Activated CD4-positive, alpha-beta T cell treated with anti-CD3 and anti-CD28 coated beads for 24 hours (primary cell): Measurements from ENCODE around the gene CDH4.

Source experiments
- DNase-seq, 2 donors: peaks; one replicate each; pipeline ENCODE4 v3.0.0-alpha.2; 2020; ENCODE audit warnings: low read depth in 2 of 2

The CDH4 gene

GRCh38 chr20:61875221-61875885 is 623.3 kb downstream of the CDH4 start:
- DNase-seq = no peak

- no peak for DNase-seq
These were observed 623.9 kb downstream of the CDH4 start for GRCh38 chr20:61875996-61876395.

DNA sequence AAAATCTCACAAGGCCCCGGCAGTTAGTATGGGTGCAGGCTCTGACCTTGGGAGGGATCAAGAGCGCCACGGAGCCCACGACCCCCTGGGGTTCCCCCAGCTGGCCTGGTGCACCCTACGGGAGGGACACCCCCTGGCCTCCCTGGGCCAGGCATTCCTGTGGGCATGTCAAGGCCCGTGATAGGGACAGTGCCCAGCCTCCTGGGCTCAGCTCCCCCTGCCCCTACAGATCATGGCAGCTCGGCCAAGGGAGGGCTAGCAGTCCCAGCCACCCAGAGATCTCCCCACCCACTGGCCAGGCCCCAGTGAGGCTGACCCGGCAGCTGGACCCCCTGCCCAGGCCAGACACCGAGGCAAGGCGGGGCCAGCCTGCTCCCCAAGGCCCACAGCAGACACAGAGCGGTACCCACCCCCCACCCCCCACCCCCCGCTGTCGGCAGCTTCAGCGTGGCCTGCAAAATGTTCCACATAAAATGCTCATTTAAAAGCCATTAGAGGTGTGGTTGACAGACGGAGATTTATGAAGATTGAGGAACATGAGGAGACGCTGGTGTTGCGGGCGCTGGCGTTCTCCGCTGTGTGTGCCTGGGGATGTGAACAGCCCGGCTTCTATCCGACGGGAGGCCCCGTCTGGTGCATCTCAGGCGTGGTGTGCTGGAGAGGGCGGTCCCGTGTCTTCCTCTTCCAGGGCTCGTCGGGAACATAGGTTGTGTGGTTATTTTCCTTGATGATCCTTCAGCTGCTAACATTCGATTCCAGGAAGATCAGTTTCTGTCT is 625.1 kb downstream of the CDH4 start:
- no peak for DNase-seq

DNA sequence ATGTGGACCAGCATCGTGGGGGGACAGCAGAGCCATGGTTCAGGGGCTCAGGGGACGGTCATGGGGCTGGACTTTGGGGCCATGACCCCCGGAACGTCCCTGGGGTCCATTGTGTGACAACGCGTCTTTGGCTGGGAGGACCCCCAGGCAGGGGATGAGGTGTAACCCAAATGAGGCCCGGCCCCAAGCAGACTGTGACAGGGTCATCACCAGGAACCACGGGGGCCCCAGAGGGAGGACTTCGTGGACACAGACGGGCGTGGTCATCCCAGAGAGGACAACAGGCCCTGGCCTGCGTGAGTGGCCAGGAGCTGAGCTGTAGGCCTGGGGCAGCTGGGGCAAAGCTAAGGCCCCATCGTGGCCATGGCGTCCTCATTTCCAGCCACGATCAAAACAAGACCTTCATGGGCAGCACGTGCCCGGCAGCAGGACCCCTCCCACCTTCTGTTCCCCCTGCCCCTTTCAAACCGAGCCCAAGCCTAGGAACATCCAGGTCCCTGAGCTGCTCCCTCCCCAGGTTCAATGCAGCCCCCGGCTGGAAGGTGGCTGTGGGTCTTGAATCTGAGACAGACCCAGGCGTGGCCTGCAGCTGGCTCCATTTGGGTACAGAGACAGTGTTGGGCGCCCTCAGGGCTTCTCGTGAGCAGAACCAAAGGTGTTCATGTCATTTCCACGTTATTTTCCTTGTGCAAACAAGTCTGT is 625.9 kb downstream of the CDH4 start:
- DNase-seq = no peak

GRCh38 chr20:61878478-61879302 is 626.6 kb downstream of the CDH4 start:
- DNase-seq = no peak

DNA sequence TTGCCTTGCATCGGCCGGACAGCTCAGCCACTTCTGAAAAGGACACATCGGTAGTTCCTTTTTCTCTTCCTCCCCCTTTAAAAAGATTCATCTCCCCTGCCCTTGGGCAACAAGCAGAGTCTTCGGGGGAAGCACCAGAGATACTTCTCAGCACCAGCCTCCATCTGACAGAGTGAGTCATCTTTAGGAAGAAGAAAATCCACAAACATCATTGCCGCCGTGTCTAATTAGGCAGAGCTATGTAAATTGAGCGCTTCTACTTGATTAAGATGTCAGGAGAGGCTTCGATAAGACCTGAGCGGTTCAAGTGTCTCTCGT is 627.2 kb downstream of the CDH4 start:
- DNase-seq = no peak

- no peak for DNase-seq
These were observed 627.6 kb downstream of the CDH4 start for GRCh38 chr20:61879694-61880093.

DNA sequence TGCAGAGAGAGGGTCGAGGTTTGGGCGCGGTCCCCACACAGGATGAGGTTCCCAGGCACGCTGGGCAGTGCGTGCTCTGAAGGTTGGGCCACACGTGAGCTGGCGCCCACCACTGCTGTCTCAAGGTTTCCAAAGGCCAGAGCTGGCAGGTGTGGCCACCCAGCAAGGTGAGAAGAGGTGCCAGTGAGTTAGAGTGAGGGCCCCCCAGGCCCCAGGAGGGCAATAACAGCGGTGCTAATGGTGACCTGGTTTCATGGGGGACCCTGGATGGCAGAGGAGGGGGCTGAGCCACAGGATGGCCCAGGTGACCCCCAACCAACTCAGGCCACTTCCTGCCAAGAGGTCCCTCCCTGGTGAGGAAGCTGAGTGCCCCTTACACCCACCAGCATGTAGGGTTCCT is 628.6 kb downstream of the CDH4 start:
- DNase-seq = no peak

DNA sequence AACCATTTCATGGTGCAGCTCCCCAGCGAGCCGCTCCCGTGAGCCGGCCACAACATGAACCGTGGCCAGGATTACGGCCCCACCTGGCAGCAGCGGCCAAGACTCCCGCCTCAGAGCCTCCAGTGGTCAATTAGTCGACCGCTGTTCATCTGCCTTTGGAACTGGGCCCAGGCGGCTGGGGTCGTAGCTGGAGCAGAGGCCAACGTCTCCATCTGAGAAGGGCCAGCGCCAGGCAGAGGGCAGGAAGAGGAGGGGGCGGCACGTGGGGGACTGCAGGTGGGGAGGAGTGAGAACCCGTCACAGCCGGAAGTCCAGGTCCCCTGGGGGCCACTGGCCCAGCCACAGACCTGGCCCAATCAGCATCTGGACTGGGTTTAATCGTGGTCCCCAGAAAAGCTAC is 629.4 kb downstream of the CDH4 start:
- no peak for DNase-seq

- DNase-seq = no peak
These were observed 629.8 kb downstream of the CDH4 start for GRCh38 chr20:61881861-61882260.

GRCh38 chr20:61882716-61883615 is 630.9 kb downstream of the CDH4 start:
- no peak for DNase-seq

- no peak for DNase-seq
These were observed 631.9 kb downstream of the CDH4 start for GRCh38 chr20:61883857-61884393.

DNA sequence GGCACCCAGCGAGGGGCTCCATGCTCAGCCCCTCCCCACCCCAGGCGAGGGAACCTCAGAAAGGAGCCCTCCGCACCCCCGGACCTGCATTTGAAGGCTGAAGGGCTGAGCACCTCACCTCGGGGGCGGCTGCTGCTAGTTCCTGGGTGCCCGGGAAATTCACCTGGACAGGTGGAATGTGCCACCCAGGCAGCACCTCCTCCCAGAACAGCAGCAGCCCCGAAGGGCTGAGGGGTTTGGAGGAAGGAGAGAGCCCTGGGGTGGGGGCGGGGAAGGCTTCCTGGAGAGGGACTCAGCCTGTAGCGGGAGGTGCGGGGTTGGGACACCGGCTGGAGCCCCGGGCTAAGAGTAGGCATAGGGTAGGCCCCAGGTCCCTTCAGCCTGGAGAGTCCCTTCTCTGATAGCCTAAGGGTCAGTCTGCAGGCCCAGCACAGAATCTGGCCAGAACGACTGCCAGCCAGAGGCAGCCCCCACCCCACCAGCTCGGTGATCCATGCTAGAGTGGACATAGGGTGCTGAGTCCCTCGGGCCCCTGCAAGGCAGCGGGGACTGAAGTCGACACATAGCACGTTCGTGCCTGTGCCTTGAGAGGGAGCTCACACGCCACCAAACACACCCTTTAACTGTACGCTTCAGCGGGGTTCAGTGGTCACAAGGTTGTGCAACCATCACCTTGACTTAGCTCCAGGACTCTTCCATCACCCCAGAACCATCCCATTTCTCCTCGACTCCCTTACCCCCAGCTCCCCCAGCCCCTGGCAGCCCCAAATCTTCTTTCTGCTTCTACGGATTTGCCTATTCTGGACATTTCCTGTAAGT is 632.7 kb downstream of the CDH4 start:
- no peak for DNase-seq

GRCh38 chr20:61885759-61886715 is 634.0 kb downstream of the CDH4 start:
- no peak for DNase-seq

DNA sequence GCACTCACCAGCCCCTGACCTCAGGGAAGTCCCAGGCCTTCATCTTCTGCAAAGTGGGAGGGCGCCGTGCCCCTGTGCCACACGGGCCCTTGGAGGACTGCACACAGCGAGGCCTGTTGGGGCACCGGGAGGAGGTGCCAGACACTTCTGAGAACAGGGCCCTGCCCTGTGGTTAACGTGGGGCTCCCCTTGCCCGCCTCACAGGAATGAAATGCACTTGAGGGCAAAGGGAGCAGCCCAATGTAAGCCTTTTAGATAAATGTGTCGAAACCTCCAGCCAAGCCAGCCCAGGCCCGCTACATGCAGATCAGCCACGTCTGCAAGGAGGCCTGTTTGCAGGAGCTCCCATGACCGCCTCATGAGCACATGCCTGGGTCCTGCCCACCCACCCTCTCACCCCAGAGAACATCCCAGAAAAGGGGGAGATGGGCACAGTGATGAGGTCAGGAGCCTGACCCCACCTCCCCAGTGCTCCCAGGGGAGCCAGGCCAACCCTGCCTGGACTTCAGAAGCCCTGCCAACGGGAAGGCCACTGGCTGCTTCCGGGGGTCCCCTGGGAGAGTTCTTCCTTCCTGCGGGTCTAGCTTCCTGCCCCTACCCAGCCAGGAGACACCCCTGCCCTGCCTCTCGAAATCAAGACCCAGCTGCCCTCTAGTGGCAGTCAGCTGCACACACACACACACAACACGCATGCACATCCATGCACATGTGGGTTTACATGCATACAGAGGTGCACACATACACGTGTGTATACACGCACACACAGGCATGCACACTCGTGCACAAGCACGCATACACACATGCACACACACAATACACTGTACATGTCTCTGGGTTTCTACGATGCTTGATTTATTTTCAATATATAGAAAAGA is 634.9 kb downstream of the CDH4 start:
- DNase-seq = peak; percentile 7 to 24

GRCh38 chr20:61887596-61888093 is 635.6 kb downstream of the CDH4 start:
- DNase-seq = no peak

GRCh38 chr20:61888101-61888865 is 636.2 kb downstream of the CDH4 start:
- no peak for DNase-seq
